ENCODE data around the gene BRD1.

DNA sequence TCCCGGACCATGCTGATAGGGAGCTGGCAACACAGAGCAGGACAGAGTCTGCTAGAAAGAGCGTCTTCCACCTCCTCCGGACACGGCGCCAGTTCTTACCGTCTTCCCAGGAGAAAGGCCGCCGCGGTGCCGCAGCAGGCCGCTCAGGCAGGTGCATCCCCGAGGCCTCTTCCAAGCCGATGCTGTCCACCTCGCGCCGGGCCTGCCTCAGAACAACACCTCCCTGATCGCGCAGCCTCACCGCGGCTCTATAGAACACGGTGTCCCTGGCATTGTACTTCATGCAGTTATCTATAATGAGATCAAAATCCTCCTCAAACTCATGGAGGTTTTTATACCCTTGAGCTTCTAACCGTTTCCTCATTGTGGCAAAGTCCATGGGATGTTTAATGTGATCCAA lies 30.0 kb downstream of the BRD1 start:
- TF ChIP-seq ELF4 (IDR thresholded peaks at IDR 0.05) (no peak), FOXA1 (IDR thresholded peaks at IDR 0.05) (no peak), LEF1 (IDR thresholded peaks at IDR 0.05; ENCODE audit: borderline replicate concordance) (no peak), BHLHE40 (IDR thresholded peaks at IDR 0.05; ENCODE audit: borderline replicate concordance) (no peak), CTBP1 (IDR thresholded peaks at IDR 0.05; ENCODE audit: borderline replicate concordance) (no peak), FOXM1 (IDR thresholded peaks at IDR 0.05; ENCODE audit: borderline replicate concordance) (no peak), FOXK2 (IDR thresholded peaks at IDR 0.05) (no peak), HDGF (IDR thresholded peaks at IDR 0.05; ENCODE audit: borderline replicate concordance) (no peak), L3MBTL2 (conservative IDR thresholded peaks at IDR 0.05) (no peak), SP1 (IDR thresholded peaks at IDR 0.05) (no peak), TARDBP (IDR thresholded peaks at IDR 0.05) (no peak), ZNF384 (IDR thresholded peaks at IDR 0.05) (no peak)
- TF ChIP-seq, protein P1, sequence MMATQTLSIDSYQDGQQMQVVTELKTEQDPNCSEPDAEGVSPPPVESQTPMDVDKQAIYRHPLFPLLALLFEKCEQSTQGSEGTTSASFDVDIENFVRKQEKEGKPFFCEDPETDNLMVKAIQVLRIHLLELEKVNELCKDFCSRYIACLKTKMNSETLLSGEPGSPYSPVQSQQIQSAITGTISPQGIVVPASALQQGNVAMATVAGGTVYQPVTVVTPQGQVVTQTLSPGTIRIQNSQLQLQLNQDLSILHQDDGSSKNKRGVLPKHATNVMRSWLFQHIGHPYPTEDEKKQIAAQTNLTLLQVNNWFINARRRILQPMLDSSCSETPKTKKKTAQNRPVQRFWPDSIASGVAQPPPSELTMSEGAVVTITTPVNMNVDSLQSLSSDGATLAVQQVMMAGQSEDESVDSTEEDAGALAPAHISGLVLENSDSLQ (IDR thresholded peaks at IDR 0.05) = no peak
